KBM-7 (cell line): Measurements from ENCODE around the gene GPR21.

Source experiments
- DNase-seq: peaks from one replicate; pipeline ENCODE4 v3.0.0-alpha.2; 2015
- in situ Hi-C: fragments of 300-500 bp; cut with MboI; formaldehyde crosslinking; loops from 2 replicates; pipeline ENCODE4 v1.14.3; 2020; ENCODE audit warnings: low sequenced_read_pairs, low pct_unique_long_range_greater_than_20kb, mixed read lengths

Gene GPR21

GRCh38 chr9:123028973-123029372 lies 4.5 kb upstream of the GPR21 start:
- no peak for DNase-seq
- in situ Hi-C loops: no loop called here

DNA sequence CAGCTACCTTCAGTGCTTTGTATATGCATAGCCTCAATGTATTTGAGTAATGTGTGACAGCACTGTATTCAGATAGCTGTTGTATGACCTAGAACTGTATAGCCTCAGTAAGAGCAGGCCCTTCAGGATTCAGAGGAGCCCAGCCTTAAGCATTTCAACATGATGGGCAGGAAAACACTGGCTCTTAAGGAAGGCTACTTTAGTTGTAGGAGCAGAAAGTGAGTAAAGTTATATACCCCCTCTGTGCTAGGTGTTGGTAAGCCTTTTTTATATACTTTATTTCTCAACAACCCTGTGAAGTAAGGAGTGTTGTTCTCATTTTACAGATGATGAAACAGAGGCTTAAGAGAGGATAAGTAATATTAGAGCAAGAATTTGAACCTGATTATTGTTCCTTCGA lies 1.5 kb upstream of the GPR21 start:
- no peak for DNase-seq
- in situ Hi-C loops: no loop called here

DNA sequence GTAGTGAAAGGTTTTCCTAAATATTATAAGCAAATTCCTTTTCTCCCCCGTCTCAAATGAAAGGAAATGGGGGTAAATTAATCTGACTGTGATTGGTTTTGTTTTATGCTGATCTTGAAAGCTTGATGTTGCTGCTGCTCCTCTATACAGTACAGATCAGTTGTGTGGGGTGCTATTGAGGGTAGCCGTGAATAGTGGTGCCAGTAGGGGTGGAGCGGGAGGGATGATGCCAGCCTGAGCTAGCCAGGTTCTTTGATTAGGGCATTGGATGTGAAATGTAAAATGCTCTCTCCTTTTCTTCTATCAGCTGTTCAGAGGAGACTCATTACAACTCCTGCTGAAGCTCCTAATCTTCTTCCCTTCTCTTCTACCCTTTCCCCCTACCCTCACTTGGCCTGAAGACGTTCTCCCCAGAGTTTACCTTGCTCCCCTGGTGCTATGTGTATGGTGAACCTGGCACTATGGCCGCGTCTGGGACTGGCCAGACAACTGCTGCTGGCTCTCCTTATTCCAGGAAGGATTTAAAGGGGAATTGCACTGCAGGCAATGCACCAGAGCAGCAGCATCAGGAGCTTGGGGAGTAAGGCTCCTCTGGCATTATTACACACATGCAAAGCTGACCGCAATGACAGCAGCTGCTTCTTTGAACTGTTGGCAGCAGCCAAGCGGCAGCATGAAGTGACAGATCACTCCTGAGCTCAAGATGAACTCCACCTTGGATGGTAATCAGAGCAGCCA lies 566 bp downstream of the GPR21 start:
- DNase-seq: no peak
- in situ Hi-C loops: no loop called here

- in situ Hi-C loops: no loop called here
Measured at GRCh38 chr9:123034881-123035510, 1.5 kb downstream of the GPR21 start.

GRCh38 chr9:123035791-123036190 lies 2.3 kb downstream of the GPR21 start:
- in situ Hi-C loops: no loop called here
- DNase-seq: no peak

More at GRCh38 chr9:123034881-123035510, 1.5 kb downstream of the GPR21 start:
- no peak for DNase-seq

DNA sequence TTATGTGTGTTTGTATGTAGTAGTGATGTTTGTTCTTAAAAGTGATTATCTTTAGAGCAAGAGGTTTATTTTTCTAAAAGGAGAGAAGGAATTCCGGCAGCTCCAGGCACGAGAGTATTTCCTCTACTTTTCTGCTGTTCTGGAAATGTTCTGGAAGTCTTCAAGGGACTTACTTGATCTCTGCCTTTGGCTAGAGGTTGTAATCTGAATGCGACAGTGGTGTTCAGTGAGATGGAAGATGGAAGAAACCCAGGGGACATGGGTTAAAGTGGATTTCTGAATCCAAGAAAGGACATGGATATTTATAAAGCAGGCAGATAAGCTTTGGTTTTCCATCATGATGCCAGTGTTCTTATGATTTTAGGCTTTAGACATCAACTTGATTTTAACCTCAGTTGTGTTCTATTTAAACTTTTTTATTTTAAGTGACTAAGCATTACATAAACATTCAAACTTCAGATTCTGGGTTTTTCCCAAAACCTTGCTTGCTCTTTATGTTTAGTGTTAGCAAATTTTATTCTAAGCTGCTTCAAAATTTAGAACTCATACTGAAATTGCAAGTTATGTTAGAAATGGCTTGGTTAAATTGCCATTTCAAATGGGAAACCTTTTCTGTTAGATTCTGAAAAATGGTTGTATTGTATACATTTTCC lies 3.6 kb downstream of the GPR21 start:
- in situ Hi-C loops: no loop called here
- no peak for DNase-seq

DNA sequence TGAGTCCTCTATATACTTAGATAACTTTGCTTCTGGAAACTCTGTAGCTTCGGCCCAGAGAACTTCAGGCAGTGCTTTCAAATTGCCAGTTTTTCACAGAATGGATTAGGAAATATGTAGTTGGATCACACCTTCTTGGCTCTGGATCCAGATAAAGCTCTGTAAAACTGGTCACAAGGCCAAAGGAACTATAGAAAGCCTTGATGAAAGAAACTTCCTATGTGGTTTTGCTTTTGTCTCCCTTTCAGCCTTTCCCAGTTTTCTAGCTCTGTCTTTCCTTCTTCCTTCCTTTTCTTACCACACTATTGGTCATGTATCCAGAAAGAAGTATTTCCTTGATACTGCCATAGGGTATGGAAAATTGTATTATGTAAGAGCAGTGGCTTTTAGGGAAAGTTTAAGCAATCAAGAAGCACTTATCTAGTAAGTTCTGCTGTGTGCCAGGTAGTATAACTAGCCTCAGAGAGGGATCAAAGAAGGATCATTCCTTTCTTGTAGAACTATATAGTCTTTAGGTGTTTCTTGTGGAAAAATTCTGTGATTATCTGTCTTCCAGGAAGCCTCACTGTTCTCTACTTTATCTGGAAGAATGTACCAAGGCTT lies 6.3 kb downstream of the GPR21 start:
- in situ Hi-C loops: no loop called here
- DNase-seq: no peak

DNA sequence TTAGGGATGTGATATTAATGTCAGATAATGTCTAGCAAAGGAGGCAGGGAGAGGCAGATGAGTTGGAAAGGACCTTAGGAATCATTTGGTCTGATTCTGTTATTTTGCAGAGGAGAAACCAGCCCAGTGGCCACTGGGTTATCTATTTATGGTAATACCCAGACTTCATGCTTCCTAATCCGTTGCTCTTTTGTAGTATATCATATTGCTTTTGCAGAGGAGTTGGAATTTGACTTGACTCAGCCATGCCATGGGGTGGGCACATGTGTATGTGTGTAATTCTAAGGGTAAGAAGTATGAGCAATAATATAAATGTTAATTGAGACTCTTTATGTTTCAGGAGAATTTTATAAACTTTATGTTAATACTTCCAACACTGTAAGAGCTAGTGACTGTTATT lies 7.3 kb downstream of the GPR21 start:
- in situ Hi-C loops: no loop called here
- no peak for DNase-seq

DNA sequence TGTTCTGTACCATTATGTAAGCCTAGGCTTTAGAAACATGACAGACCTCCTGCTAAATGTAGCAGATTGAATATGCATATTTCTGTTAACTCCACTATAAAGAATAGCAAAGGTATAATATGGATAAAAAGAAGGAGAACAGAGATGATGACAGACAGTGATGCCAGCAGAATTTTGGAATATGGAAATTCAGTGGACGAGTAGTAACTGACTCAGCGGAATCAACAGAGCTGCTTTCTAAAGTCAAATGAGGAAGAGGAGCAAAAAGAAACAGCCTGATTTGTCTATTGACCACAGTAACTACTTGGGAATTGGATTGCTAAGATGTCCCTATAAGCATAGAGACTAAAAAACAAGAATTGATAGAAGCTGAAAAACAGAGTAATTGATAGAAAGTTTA lies 8.0 kb downstream of the GPR21 start:
- in situ Hi-C loops: no loop called here
- no peak for DNase-seq

DNA sequence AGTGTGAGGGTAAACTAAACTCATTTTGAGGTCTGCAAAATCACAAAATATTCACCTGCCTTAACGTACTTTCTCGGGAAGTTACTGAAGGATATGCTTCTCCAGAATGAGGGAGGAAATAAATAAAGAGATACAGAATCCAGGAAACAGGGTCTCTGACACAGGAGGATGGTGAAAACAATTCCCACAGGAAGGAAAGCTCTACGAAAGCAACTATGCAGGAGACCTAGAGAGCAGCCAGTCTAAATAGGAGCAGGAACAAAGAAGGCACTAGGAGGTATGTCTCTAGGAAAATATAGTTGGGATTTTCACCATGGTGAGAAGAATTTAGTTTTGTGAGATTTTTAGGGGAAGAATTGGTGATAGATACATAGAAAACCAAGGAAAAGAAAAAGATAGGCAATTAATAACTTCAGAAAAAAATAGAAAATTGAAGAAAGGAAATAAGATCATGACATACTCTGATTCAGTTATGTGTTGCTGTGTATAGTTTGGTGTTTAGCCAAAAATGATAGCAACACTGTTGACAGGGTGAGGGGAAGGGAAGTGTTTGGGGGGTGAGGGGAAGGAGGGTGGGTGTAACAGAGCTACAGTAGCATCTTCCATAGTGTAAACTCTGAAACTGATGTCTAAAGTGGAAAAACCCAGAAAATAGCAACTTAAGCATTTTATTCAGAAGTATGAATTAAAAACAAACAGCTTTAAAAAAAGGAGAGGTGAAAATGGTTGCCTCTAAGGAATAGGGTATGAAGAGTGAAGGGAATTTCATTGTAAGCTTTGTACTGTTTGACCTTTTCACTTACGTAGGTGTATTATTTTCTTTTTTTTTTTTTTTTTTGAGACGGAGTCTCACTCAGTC lies 9.8 kb downstream of the GPR21 start:
- in situ Hi-C loops: no loop called here
- DNase-seq: no peak

GRCh38 chr9:123044586-123044985 lies 11.1 kb downstream of the GPR21 start:
- DNase-seq: no peak
- in situ Hi-C loops: no loop called here

DNA sequence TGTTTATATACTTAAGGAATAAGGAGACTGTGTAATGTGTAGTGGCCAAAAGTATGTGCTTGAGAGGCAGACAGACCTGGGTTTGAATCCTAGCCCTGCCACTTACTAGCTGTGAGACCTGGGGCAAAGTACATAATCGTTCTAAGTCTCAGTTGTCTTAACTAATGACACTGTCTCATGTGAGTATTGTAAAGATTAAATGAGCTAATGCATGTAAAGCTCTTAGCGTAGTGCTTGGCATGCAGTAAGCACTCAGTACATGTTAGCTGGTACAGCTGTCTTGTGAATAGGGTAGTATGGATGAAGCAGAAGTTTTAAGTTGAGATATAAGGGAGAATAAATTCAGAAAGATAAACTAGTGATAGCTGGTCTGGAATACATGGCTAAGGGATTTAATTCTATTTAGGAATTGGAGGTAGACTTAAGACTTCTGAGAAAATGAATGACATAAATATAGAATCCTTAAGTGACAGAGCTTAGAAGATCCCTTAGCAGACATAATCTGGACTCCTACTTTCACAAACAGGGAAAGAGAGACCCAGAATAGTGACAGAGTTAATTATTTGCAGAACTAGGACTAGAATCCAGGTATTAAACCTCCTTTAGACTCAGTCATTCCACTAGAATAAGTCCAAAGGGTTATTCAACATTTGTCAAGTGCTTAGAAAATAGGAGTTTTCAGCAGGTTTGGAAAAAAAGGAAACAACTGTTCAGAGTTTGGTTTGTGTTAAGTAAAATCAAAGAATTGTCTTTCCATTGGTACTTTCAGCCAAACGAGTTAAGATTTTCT lies 13.1 kb downstream of the GPR21 start:
- in situ Hi-C loops: no loop called here

DNA sequence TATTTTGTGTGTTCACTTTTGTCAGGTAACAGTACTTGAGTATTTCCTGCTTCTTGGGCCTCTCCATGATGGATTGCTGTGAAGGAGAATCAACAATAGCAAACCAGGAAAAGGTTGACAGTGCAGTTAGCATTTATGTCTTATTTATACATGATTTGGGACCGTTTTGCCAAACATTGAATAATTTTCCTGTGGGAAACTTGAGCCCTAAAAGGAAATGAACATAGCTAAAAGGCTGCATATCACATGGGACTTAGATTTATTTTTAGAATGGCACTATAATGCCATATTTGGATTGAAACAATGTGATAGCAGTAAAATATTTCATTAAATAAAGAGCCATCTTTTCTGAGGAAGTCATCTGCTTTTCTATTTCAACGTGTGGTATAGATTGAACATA lies 15.3 kb downstream of the GPR21 start:
- DNase-seq: no peak

More for the DNA sequence above, 13.1 kb downstream of the GPR21 start:
- no peak for DNase-seq

DNA sequence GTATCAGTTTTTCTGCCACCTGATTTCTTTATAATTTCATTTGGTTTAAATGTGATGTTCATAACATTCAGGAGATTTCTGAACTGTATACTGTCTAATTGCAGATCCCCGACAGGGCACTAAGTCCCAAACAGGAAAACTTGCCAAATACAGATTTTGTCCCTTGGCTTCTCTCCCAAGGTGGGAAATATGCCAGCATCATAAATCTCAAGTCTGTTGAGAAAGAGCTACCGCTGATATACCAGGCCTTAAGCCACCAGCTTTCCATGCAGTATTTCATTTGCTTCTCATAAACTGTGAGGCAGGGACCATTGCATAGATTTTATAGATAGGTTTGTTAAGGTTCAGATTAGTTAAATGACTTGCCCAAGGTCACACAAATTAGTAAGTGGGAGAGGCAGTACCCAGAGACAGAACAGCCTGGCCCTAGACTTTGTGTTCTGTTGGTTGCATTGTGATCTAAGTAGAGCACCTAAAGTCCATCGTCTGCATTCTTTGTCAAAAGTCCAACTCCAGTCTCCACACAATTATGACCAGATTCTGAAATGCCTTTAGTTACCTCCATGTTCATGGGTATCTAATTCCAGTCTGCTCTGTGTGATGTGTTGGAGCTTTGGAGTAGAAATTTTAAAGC lies 16.2 kb downstream of the GPR21 start:
- in situ Hi-C loops: loop anchor here (25.0 kb wide), 1 partner anchor 113 kb away; no protein-coding TSS in a partner anchor
- no peak for DNase-seq

More for the DNA sequence above, 15.3 kb downstream of the GPR21 start:
- in situ Hi-C loops: no loop called here

- no peak for DNase-seq
- in situ Hi-C loops: loop anchor here (25.0 kb wide), 1 partner anchor 109 kb away; no protein-coding TSS in a partner anchor
Measured at GRCh38 chr9:123053046-123053445, 19.6 kb downstream of the GPR21 start.

DNA sequence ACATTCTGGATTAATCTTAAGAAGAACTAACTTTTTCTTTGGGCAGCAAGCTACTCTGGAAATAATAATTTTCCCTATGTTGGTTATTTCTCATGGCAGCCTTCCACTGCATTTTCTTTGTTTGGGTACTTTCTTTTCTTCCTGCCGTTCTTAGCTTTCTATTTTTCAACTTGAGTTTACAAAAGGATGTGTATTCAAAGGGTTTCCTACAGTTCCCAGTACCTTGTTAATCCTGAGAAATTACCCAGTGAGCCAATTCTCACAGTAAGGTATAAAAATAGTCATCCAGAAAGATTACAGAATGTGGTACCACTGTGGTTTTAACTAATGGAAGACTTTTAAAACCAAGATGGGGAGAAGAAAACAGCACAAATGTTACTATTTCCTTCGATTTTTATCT lies 20.2 kb downstream of the GPR21 start:
- DNase-seq: no peak

DNA sequence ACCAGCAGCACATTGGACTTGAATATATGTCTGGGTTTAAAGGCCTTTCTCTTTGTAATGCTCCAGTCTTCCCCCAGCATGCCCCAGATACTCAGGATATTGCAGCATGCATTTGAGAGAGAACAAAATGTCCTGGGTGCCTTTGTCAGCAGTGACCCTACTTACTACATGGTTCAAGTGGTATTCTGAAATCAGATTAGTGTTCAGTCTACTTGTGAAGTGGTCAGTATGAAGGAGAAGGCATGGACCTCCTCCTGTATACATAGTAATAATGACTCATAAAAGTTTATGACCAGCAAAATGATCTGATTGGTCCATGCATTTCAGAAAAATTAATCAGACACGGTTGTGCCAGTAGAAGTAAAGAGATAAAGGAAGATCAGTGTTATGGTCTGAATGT lies 25.4 kb downstream of the GPR21 start:
- DNase-seq: no peak
- in situ Hi-C loops: loop anchor here (25.0 kb wide), 1 partner anchor 103 kb away; no protein-coding TSS in a partner anchor

More for the DNA sequence above, 20.2 kb downstream of the GPR21 start:
- in situ Hi-C loops: loop anchor here (25.0 kb wide), 1 partner anchor 109 kb away; no protein-coding TSS in a partner anchor
